WTC11 (cell line): ENCODE data around the gene ANKZF1.

Experiments
- CREB1 ChIP-seq: sonication (generic); formaldehyde crosslinking; IDR thresholded peaks from 2 replicates; pipeline ENCODE4 v1.8.0; 2023; ENCODE audit warnings: mild to moderate bottlenecking, missing genetic modification reagents
- ELF4 ChIP-seq: sonication (generic); formaldehyde crosslinking; IDR thresholded peaks from 2 replicates; pipeline ENCODE4 v1.8.1; 2022; ENCODE audit warnings: low read depth, mild to moderate bottlenecking, moderate library complexity, missing genetic modification reagents
- FOXJ3 ChIP-seq: sonication (generic); formaldehyde crosslinking; IDR thresholded peaks from 2 replicates; pipeline ENCODE4 v1.9.0; 2021; ENCODE audit warnings: missing genetic modification reagents, mild to moderate bottlenecking, borderline replicate concordance
- FOXP4 ChIP-seq: sonication (generic); formaldehyde crosslinking; IDR thresholded peaks from 2 replicates; pipeline ENCODE4 v1.8.0; 2022; ENCODE audit warnings: mild to moderate bottlenecking, missing genetic modification reagents
- JUN ChIP-seq: sonication (generic); formaldehyde crosslinking; IDR thresholded peaks from 2 replicates; pipeline ENCODE4 v1.8.0; 2023; ENCODE audit warnings: mild to moderate bottlenecking, missing genetic modification reagents
- MYBL2 ChIP-seq: sonication (generic); formaldehyde crosslinking; IDR thresholded peaks from 2 replicates; pipeline ENCODE4 v1.8.1; 2023; ENCODE audit warnings: mild to moderate bottlenecking, moderate library complexity, missing genetic modification reagents
- OVOL2 ChIP-seq: fragments of 250-450 bp; sonication (Bioruptor Pico); IDR thresholded peaks from 2 replicates; pipeline ENCODE4 v1.9.0; 2021; ENCODE audit warnings: mild to moderate bottlenecking, borderline replicate concordance
- SP1 ChIP-seq: sonication (generic); formaldehyde crosslinking; conservative IDR thresholded peaks from 2 replicates; pipeline ENCODE4 v1.8.1; 2022; ENCODE audit warnings: missing genetic modification reagents
- TCF7 ChIP-seq: sonication (generic); formaldehyde crosslinking; IDR thresholded peaks from 2 replicates; pipeline ENCODE4 v1.8.0; 2022; ENCODE audit warnings: mild to moderate bottlenecking, low read depth, missing genetic modification reagents, moderate library complexity
- ZNF232 ChIP-seq: sonication (generic); formaldehyde crosslinking; IDR thresholded peaks from 2 replicates; pipeline ENCODE4 v1.8.0; 2022; ENCODE audit warnings: mild to moderate bottlenecking, missing genetic modification reagents
- TF ChIP-seq, protein P1 (sequence below): fragments of 200-600 bp; IDR thresholded peaks from 2 replicates; pipeline ENCODE4 v1.8.0; 2022; ENCODE audit warnings: antibody characterized with exemption
- TF ChIP-seq, protein P2 (sequence below): sonication (generic); formaldehyde crosslinking; IDR thresholded peaks from 2 replicates; pipeline ENCODE4 v1.8.0; 2023; ENCODE audit warnings: missing genetic modification reagents
- TF ChIP-seq, protein P3 (sequence below): sonication (generic); formaldehyde crosslinking; IDR thresholded peaks from 2 replicates; pipeline ENCODE4 v1.8.0; 2022; ENCODE audit warnings: mild to moderate bottlenecking, missing genetic modification reagents

- TF ChIP-seq, protein P1, sequence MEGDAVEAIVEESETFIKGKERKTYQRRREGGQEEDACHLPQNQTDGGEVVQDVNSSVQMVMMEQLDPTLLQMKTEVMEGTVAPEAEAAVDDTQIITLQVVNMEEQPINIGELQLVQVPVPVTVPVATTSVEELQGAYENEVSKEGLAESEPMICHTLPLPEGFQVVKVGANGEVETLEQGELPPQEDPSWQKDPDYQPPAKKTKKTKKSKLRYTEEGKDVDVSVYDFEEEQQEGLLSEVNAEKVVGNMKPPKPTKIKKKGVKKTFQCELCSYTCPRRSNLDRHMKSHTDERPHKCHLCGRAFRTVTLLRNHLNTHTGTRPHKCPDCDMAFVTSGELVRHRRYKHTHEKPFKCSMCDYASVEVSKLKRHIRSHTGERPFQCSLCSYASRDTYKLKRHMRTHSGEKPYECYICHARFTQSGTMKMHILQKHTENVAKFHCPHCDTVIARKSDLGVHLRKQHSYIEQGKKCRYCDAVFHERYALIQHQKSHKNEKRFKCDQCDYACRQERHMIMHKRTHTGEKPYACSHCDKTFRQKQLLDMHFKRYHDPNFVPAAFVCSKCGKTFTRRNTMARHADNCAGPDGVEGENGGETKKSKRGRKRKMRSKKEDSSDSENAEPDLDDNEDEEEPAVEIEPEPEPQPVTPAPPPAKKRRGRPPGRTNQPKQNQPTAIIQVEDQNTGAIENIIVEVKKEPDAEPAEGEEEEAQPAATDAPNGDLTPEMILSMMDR: no peak
- TF ChIP-seq CREB1 (CRISPR knock-in tag) (no peak), SP1 (CRISPR knock-in tag) (no peak), MYBL2 (CRISPR knock-in tag) (no peak), TCF7 (CRISPR knock-in tag) (no peak), FOXP4 (no peak), ZNF232 (CRISPR knock-in tag) (no peak), OVOL2 (CRISPR knock-in tag) (no peak), ELF4 (CRISPR knock-in tag) (no peak), FOXJ3 (CRISPR knock-in tag) (no peak), JUN (CRISPR knock-in tag) (no peak)
- TF ChIP-seq, protein P2, sequence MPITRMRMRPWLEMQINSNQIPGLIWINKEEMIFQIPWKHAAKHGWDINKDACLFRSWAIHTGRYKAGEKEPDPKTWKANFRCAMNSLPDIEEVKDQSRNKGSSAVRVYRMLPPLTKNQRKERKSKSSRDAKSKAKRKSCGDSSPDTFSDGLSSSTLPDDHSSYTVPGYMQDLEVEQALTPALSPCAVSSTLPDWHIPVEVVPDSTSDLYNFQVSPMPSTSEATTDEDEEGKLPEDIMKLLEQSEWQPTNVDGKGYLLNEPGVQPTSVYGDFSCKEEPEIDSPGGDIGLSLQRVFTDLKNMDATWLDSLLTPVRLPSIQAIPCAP (CRISPR knock-in tag): no peak
- TF ChIP-seq, protein P3, sequence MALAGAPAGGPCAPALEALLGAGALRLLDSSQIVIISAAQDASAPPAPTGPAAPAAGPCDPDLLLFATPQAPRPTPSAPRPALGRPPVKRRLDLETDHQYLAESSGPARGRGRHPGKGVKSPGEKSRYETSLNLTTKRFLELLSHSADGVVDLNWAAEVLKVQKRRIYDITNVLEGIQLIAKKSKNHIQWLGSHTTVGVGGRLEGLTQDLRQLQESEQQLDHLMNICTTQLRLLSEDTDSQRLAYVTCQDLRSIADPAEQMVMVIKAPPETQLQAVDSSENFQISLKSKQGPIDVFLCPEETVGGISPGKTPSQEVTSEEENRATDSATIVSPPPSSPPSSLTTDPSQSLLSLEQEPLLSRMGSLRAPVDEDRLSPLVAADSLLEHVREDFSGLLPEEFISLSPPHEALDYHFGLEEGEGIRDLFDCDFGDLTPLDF (CRISPR knock-in tag): no peak
Measured at GRCh38 chr2:219271021-219271420, 41.4 kb downstream of the ANKZF1 start.
